ENCODE data around the gene TCF23.
"Not testable (repeated sequence)": the region's sequence is repeated elsewhere in the genome, so short reads cannot be mapped to it uniquely, and the experiment has no call there.

TCF23 gene

GRCh38 chr2:27194538-27195354 lies 45.9 kb downstream of the TCF23 start:
- Histone ChIP-seq H3K4me3 (ENCODE audit: low read length) (peak overlapping the region; percentile 41), H3K4me2 (ENCODE audit: low read length) (peak overlapping the region; percentile 64), H3F3A (ENCODE audit: control insufficient read depth, insufficient read depth) (peaks cover 33% of the 10 kb centered on the region), H3K4me1 (ENCODE audit: control insufficient read depth, low read length) (peaks cover 61% of the 10 kb centered on the region), H3K36me3 (ENCODE audit: control insufficient read depth, low read length) (peaks cover 7% of the 10 kb centered on the region), H3K9me3 (ENCODE audit: control insufficient read depth, insufficient read depth, low read length) (no peaks in the 10 kb centered on the region), H3K27me3 (ENCODE audit: control insufficient read depth, low read length) (no peaks in the 10 kb centered on the region), H3K27ac (ENCODE audit: low read depth, low read length) (peak overlapping the region; percentile 64), H4K20me1 (ENCODE audit: control insufficient read depth, insufficient read depth, low read depth, low read length) (no peaks in the 10 kb centered on the region), H3K79me2 (ENCODE audit: control insufficient read depth, low read length) (no peaks in the 10 kb centered on the region), H3K9me2 (replicated peaks; ENCODE audit: control insufficient read depth, low read length) (no peaks in the 10 kb centered on the region)
- TF ChIP-seq CTCF (IDR thresholded peaks at IDR 0.05; ENCODE audit: low read depth, low read length, poor library complexity, severe bottlenecking), result no peak
- TF ChIP-seq EZH2phosphoT487 (IDR thresholded peaks at IDR 0.05; ENCODE audit: borderline replicate concordance, low read length), result no peak

GRCh38 chr2:27195799-27196198 lies 47.0 kb downstream of the TCF23 start:
- not testable (repeated sequence) for H3K9me3 ChIP-seq (ENCODE audit: control insufficient read depth, insufficient read depth, low read length); H3K4me3 ChIP-seq (ENCODE audit: low read length); H3K27me3 ChIP-seq (ENCODE audit: control insufficient read depth, low read length); H3K27ac ChIP-seq (ENCODE audit: low read depth, low read length); H3K4me2 ChIP-seq (ENCODE audit: low read length); H4K20me1 ChIP-seq (ENCODE audit: control insufficient read depth, insufficient read depth, low read depth, low read length); H3K79me2 ChIP-seq (ENCODE audit: control insufficient read depth, low read length); H3K9me2 ChIP-seq (replicated peaks; ENCODE audit: control insufficient read depth, low read length)
- Histone ChIP-seq H3K4me1 (ENCODE audit: control insufficient read depth, low read length) (peaks cover 61% of the 10 kb centered on the region), H3K36me3 (ENCODE audit: control insufficient read depth, low read length) (peaks cover 14% of the 10 kb centered on the region), H3F3A (ENCODE audit: control insufficient read depth, insufficient read depth) (peaks cover 33% of the 10 kb centered on the region)

GRCh38 chr2:27198068-27198467 lies 49.3 kb downstream of the TCF23 start:
- not testable (repeated sequence) for H3K27ac ChIP-seq (ENCODE audit: low read depth, low read length); H3K4me3 ChIP-seq (ENCODE audit: low read length); H3K79me2 ChIP-seq (ENCODE audit: control insufficient read depth, low read length); H3K27me3 ChIP-seq (ENCODE audit: control insufficient read depth, low read length); H3K9me2 ChIP-seq (replicated peaks; ENCODE audit: control insufficient read depth, low read length); H4K20me1 ChIP-seq (ENCODE audit: control insufficient read depth, insufficient read depth, low read depth, low read length); H3K4me2 ChIP-seq (ENCODE audit: low read length); H3K9me3 ChIP-seq (ENCODE audit: control insufficient read depth, insufficient read depth, low read length)
- peaks cover 30% of the 10 kb centered on the region for H3F3A ChIP-seq (ENCODE audit: control insufficient read depth, insufficient read depth)
- H3K4me1 ChIP-seq (ENCODE audit: control insufficient read depth, low read length), result peaks cover 45% of the 10 kb centered on the region
- peaks cover 29% of the 10 kb centered on the region for H3K36me3 ChIP-seq (ENCODE audit: control insufficient read depth, low read length)

- Histone ChIP-seq H4K20me1 (ENCODE audit: control insufficient read depth, insufficient read depth, low read depth, low read length) (no peaks in the 10 kb centered on the region), H3K36me3 (ENCODE audit: control insufficient read depth, low read length) (peaks cover 34% of the 10 kb centered on the region), H3K4me3 (ENCODE audit: low read length) (no peak overlapping the region), H3K27me3 (ENCODE audit: control insufficient read depth, low read length) (no peaks in the 10 kb centered on the region), H3K79me2 (ENCODE audit: control insufficient read depth, low read length) (no peaks in the 10 kb centered on the region), H3K4me2 (ENCODE audit: low read length) (no peak overlapping the region), H3K9me2 (replicated peaks; ENCODE audit: control insufficient read depth, low read length) (no peaks in the 10 kb centered on the region), H3K27ac (ENCODE audit: low read depth, low read length) (no peak overlapping the region), H3K4me1 (ENCODE audit: control insufficient read depth, low read length) (peaks cover 39% of the 10 kb centered on the region), H3K9me3 (ENCODE audit: control insufficient read depth, insufficient read depth, low read length) (no peaks in the 10 kb centered on the region), H3F3A (ENCODE audit: control insufficient read depth, insufficient read depth) (peaks cover 26% of the 10 kb centered on the region)
- TF ChIP-seq EZH2phosphoT487 (IDR thresholded peaks at IDR 0.05; ENCODE audit: borderline replicate concordance, low read length) (no peak), CTCF (IDR thresholded peaks at IDR 0.05; ENCODE audit: low read depth, low read length, poor library complexity, severe bottlenecking) (no peak)
Observed at GRCh38 chr2:27198627-27199026, 49.8 kb downstream of the TCF23 start.
